Thyroid gland (tissue), 4 donors: Measurements from ENCODE around the gene APC2.

ENCODE experiments used
- POLR2A ChIP-seq, 2 donors: fragments of 450-650 bp; IDR thresholded peaks; one replicate each; pipeline ENCODE4 v1.6.1; 2017; ENCODE audit warnings: antibody characterized with exemption in 2 of 2, mild to moderate bottlenecking in 2 of 2, moderate library complexity in 1 of 2
- TF ChIP-seq, protein P1 (sequence below), 6 experiments: fragments of 200-600 bp in 3 of 6; fragments of 450-650 bp in 3 of 6; sonication (generic) in 3 of 6; IDR thresholded peaks; one replicate each; pipeline ENCODE4 v1.5.1; 2016 to 2019; ENCODE audit warnings: antibody characterized with exemption in 6 of 6, mild to moderate bottlenecking in 2 of 6, inconsistent platforms in 1 of 6, moderate library complexity in 1 of 6

DNA sequence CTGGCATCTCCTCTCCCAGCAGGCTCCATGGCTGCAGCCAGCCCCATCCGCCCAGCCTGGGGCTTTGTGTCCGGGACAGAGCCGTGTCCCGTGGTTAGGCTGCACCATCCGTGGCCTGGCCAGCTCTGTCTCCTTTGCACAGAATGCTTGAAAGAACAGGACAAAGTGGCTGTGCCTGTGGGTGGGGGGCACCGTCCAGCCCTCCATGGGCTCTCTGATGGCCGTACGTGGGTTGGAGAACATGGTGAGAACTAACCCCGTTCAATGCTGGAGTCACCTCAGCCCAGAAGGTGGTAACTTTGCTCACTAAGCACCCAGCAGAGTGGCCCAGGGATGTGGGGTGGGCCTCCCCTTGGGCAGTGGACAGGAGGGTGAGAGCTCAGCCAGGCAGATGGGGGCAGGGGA, 8.9 kb upstream of the APC2 start:
- no peak for TF ChIP-seq POLR2A (IDR thresholded peaks at IDR 0.05)
- TF ChIP-seq, protein P1, sequence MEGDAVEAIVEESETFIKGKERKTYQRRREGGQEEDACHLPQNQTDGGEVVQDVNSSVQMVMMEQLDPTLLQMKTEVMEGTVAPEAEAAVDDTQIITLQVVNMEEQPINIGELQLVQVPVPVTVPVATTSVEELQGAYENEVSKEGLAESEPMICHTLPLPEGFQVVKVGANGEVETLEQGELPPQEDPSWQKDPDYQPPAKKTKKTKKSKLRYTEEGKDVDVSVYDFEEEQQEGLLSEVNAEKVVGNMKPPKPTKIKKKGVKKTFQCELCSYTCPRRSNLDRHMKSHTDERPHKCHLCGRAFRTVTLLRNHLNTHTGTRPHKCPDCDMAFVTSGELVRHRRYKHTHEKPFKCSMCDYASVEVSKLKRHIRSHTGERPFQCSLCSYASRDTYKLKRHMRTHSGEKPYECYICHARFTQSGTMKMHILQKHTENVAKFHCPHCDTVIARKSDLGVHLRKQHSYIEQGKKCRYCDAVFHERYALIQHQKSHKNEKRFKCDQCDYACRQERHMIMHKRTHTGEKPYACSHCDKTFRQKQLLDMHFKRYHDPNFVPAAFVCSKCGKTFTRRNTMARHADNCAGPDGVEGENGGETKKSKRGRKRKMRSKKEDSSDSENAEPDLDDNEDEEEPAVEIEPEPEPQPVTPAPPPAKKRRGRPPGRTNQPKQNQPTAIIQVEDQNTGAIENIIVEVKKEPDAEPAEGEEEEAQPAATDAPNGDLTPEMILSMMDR (IDR thresholded peaks at IDR 0.05): no peak
